B cell (primary cell): ENCODE measurements around the gene PTPRT. TPM values are rescaled to one million over a fixed set of nuclear protein-coding genes. Genes with fewer than 3 reads are reported as not detected.

ENCODE experiments used
- ATAC-seq: fragments of 200-7000 bp; cut with Tn5 transposase; one replicate; pipeline ENCODE4 v1.10.0; 2021; ENCODE audit warnings: low read depth, mild to moderate bottlenecking, moderate number of reproducible peaks, moderate library complexity
- CTCF ChIA-PET: fragments of 350-600 bp; sonication (Branson Sonifier 250); formaldehyde crosslinking; loops from one replicate; lab custom pipeline; 2021; ENCODE audit warnings: antibody characterized with exemption, inconsistent platforms; lab: Charles Lee
- POLR2A ChIA-PET: fragments of 350-600 bp; sonication (Branson Sonifier 250); formaldehyde crosslinking; loops from one replicate; lab custom pipeline; 2021; ENCODE audit warnings: antibody characterized with exemption; lab: Charles Lee
- DNase-seq: peaks from one replicate; pipeline ENCODE4 v3.0.0; 2013
- H2AFZ ChIP-seq: 2 replicates; pipeline ENCODE4 v1.6.1; 2012; ENCODE audit warnings: mild to moderate bottlenecking, low read depth, low read length; ENCODE audit not compliant: insufficient read depth, poor library complexity, severe bottlenecking
- H3K27ac ChIP-seq, 2 donors: 1 replicate in 1 of 2; 2 replicates in 1 of 2; pipeline ENCODE4 v1.5.1; 2012 to 2013; ENCODE audit warnings: low read length in 2 of 2, mild to moderate bottlenecking in 2 of 2, moderate library complexity in 1 of 2
- H3K27me3 ChIP-seq, 4 experiments: fragments of 200-600 bp in 1 of 4; sonication (generic) in 1 of 4; replicated peaks in 1 of 4; 1 replicate in 2 of 4; 2 replicates in 2 of 4; pipeline versions ENCODE4 v1.6.1 to v1.7.0; 2013 to 2016; ENCODE audit warnings: low read length in 3 of 4, mild to moderate bottlenecking in 2 of 4, mixed read lengths in 1 of 4, moderate library complexity in 1 of 4; ENCODE audit not compliant: insufficient read depth in 4 of 4, control insufficient read depth in 3 of 4; ENCODE audit errors: control extremely low read depth in 1 of 4
- H3K36me3 ChIP-seq, 2 experiments: replicated peaks in 1 of 2; 1 replicate in 1 of 2; 2 replicates in 1 of 2; pipeline versions ENCODE4 v1.6.1 to v1.7.1; 2013; ENCODE audit warnings: low read length in 1 of 2; ENCODE audit not compliant: insufficient read depth in 2 of 2, control insufficient read depth in 1 of 2; ENCODE audit errors: control extremely low read depth in 1 of 2, extremely low read depth in 1 of 2
- H3K4me1 ChIP-seq, 2 donors: fragments of 200-600 bp in 1 of 2; sonication (generic) in 1 of 2; 1 replicate in 1 of 2; 2 replicates in 1 of 2; pipeline versions ENCODE4 v1.5.1 to v1.6.1; 2013 to 2017; ENCODE audit warnings: low read length in 2 of 2; ENCODE audit not compliant: control insufficient read depth in 2 of 2, insufficient read depth in 2 of 2
- H3K4me2 ChIP-seq: replicated peaks from 2 replicates; pipeline ENCODE3; 2012; ENCODE audit warnings: mild to moderate bottlenecking, low read depth, low read length; ENCODE audit not compliant: poor library complexity, severe bottlenecking
- H3K4me3 ChIP-seq, 5 experiments: fragments of 200-600 bp in 1 of 5; sonication (generic) in 1 of 5; 1 replicate in 3 of 5; 2 replicates in 2 of 5; pipeline versions ENCODE4 v1.5.1 to v1.7.0; 2011 to 2016; ENCODE audit warnings: low read length in 4 of 5, mild to moderate bottlenecking in 4 of 5, low read depth in 2 of 5, control low read depth in 1 of 5, moderate library complexity in 1 of 5; ENCODE audit not compliant: insufficient read depth in 1 of 5; ENCODE audit errors: control extremely low read depth in 1 of 5, extremely low read depth in 1 of 5
- H3K79me2 ChIP-seq: fragments of 200-600 bp; sonication (generic); one replicate; pipeline ENCODE4 v1.6.0; 2016; ENCODE audit warnings: low read length; ENCODE audit not compliant: control insufficient read depth, insufficient read depth
- H3K9ac ChIP-seq: fragments of 200-600 bp; sonication (generic); 2 replicates; pipeline ENCODE4 v1.6.1; 2017; ENCODE audit warnings: mild to moderate bottlenecking, low read length, moderate library complexity
- H3K9me3 ChIP-seq, 3 donors: one replicate each; pipeline versions ENCODE4 v1.6.1 to v1.7.1; 2013; ENCODE audit warnings: low read length in 2 of 3; ENCODE audit not compliant: control insufficient read depth in 2 of 3, insufficient read depth in 1 of 3; ENCODE audit errors: control extremely low read depth in 1 of 3
- H4K20me1 ChIP-seq: 2 replicates; pipeline ENCODE4 v1.6.0; 2012; ENCODE audit warnings: mild to moderate bottlenecking, low read length; ENCODE audit not compliant: insufficient read depth, control insufficient read depth, poor library complexity, severe bottlenecking
- H3K27ac Mint-ChIP-seq: one replicate; pipeline ENCODE4 v1.8.0; 2021; ENCODE audit warnings: mixed read lengths
- H3K27me3 Mint-ChIP-seq: one replicate; pipeline ENCODE4 v1.8.0; 2021; ENCODE audit warnings: mixed read lengths
- H3K4me1 Mint-ChIP-seq: one replicate; pipeline ENCODE4 v1.8.0; 2021; ENCODE audit warnings: mixed read lengths
- H3K4me3 Mint-ChIP-seq: one replicate; pipeline ENCODE4 v1.8.0; 2021; ENCODE audit warnings: mixed read lengths
- H3K9me3 Mint-ChIP-seq: one replicate; pipeline ENCODE4 v1.8.0; 2022; ENCODE audit warnings: mixed read lengths; ENCODE audit not compliant: insufficient read depth
- EZH2 ChIP-seq: IDR thresholded peaks from 2 replicates; pipeline ENCODE4 v1.6.1; 2012; ENCODE audit warnings: borderline replicate concordance, low read depth, mild to moderate bottlenecking, moderate library complexity, low read length; ENCODE audit not compliant: insufficient read depth, poor library complexity, severe bottlenecking
- WGBS: methylation state at CpG from one replicate; pipeline ENCODE4 v1.1.5; 2013; ENCODE audit warnings: missing lambda C conversion rate; ENCODE audit not compliant: insufficient coverage; 5-methylcytosine and 5-hydroxymethylcytosine counted together
- intact Hi-C: fragments of 100-400 bp; cut with micrococcal nuclease; formaldehyde crosslinking; loops from one replicate; pipeline ENCODE4 v1.10.0; 2022
- polyA minus RNA-seq: library from RNA; depleted of rRNA, polyadenylated mRNA; stranded (reverse); fragments of >200 nt; gene quantifications from 2 replicates; pipeline ENCODE4 v1.2.3, GENCODE V29; 2012
- polyA plus RNA-seq: library from polyadenylated mRNA; depleted of rRNA; stranded (reverse); fragments of >200 nt; gene quantifications from 2 replicates; pipeline ENCODE4 v1.2.3, GENCODE V29; 2012
- total RNA-seq, 2 donors: library from RNA; stranded (reverse); fragments of 120-200 nt in 1 of 2; gene quantifications; 1 replicate in 1 of 2; 2 replicates in 1 of 2; pipeline versions ENCODE4 v1.2.3 to v1.2.4, GENCODE V29; 2013 to 2022
- TF ChIP-seq, protein P1 (sequence below): fragments of 200-600 bp; IDR thresholded peaks from one replicate; pipeline ENCODE4 v1.8.0; 2022; ENCODE audit warnings: antibody characterized with exemption, mild to moderate bottlenecking

The PTPRT gene
- total RNA-seq = not detected in 2 replicates
- 0.02 TPM for total RNA-seq (2013)
- polyA plus RNA-seq = not detected in 2 replicates
- polyA minus RNA-seq = not detected in 2 replicates

DNA sequence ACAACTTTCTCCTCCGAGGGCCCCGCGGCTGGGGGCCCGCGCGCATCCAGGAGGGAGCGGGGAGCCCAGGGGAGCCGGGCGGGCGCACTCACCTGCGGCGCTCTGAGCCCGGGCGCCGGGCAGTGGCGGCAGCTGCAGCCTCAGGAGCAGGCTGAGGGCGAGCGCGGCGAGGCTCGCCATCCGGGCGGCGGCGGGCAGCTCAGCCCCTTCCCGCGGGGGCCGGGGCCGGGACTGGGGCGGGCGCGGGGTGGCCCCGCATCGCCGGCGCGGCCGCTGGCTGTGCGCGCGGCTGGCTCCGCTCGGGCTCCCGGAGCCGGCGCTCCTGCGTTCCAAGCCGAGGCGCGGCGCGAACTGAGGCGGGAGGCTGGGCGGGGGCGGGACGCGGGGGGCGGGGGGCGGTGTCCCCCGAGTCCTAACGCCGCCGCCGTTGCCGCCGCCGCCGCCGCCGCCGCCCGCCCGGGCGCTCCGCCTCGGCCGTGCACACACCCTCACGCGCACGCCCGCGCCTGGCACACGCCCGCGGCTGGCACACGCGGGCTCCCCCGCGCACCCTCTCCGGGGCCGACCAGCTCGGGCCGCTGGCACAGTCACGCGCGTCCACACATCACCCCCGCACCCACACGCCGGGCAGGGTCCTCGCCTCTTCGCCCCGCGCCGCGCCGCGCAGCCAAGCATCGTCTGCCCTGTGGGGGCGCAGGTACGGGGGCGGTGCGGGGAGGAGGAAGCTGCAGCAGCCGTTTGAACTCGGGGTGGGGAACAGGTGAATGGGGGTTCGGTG, at the start of gene PTPRT:
PTPRT (minus strand) TSS at position 353 of the 778 bp plus-strand sequence; CDS start at position 180, 173 bp downstream.
- Mint-ChIP-seq H3K9me3 (no peaks in the 10 kb centered on the region), H3K27ac (no peak within 1 kb of the TSS), H3K4me3 (no peak within 1 kb of the TSS), H3K27me3 (peaks cover 58% of the 10 kb centered on the region), H3K4me1 (peaks cover 5% of the 10 kb centered on the region)
- ChIA-PET POLR2A (no interaction called here), CTCF (no interaction called here)
- no peak for TF ChIP-seq EZH2
- TF ChIP-seq, protein P1, sequence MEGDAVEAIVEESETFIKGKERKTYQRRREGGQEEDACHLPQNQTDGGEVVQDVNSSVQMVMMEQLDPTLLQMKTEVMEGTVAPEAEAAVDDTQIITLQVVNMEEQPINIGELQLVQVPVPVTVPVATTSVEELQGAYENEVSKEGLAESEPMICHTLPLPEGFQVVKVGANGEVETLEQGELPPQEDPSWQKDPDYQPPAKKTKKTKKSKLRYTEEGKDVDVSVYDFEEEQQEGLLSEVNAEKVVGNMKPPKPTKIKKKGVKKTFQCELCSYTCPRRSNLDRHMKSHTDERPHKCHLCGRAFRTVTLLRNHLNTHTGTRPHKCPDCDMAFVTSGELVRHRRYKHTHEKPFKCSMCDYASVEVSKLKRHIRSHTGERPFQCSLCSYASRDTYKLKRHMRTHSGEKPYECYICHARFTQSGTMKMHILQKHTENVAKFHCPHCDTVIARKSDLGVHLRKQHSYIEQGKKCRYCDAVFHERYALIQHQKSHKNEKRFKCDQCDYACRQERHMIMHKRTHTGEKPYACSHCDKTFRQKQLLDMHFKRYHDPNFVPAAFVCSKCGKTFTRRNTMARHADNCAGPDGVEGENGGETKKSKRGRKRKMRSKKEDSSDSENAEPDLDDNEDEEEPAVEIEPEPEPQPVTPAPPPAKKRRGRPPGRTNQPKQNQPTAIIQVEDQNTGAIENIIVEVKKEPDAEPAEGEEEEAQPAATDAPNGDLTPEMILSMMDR = no peak
- no peak within 1 kb of the TSS for H3K4me3 ChIP-seq
- no peaks in the 10 kb centered on the region for H3K36me3 ChIP-seq
- DNase-seq (no peak), ATAC-seq (no peak)
- no peak within 1 kb of the TSS for H3K27ac ChIP-seq
- H4K20me1 ChIP-seq = no peaks in the 10 kb centered on the region
- no peak within 1 kb of the TSS for H3K9ac ChIP-seq
- 5% methylated on average over 115 of the region's 115 CpGs for WGBS
- no peaks in the 10 kb centered on the region for H3K9me3 ChIP-seq
- no peaks in the 10 kb centered on the region for H3K79me2 ChIP-seq
- H3K4me1 ChIP-seq = peaks cover 0 to 3% of the 10 kb centered on the region in 2 donors
- no peak within 1 kb of the TSS for H2AFZ ChIP-seq
- intact Hi-C loops = loop anchor here (5.0 kb wide), 1 partner anchor 1452 kb away; no protein-coding TSS in a partner anchor
- H3K4me2 ChIP-seq = no peak within 1 kb of the TSS
- peaks cover 0 to 30% (median 8%) of the 10 kb centered on the region in 4 experiments for H3K27me3 ChIP-seq

DNA sequence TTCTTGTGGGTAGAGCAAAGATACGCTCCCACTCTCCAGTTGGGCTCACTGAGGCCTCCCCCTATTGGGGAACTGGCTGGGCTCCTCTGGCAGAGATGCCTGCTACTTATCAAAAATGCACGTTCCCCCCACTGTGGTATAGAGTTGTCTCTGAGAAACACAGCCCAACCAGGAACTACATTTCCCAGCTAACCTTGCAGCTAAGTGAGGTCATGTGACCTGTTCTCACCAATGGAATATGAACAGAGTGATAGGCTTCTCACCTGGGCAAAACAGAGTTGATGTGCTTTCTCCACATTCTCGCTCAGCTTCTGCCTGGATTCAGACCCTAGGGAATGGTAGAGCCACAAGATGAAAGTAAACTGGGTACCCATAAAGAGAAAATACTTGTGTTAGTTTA, 49.1 kb upstream of the PTPRT start:
- Histone ChIP-seq H3K4me1 (no peaks in the 10 kb centered on the region), H3K9me3 (peaks cover 0 to 4% (median 0%) of the 10 kb centered on the region in 3 donors), H4K20me1 (no peaks in the 10 kb centered on the region), H3K36me3 (no peaks in the 10 kb centered on the region), H3K9ac (no peak overlapping the region), H3K27me3 (no peaks in the 10 kb centered on the region), H3K4me2 (no peak overlapping the region), H2AFZ (no peak overlapping the region), H3K79me2 (no peaks in the 10 kb centered on the region), H3K4me3 (no peak overlapping the region), H3K27ac (no peak overlapping the region)
- no peak for TF ChIP-seq EZH2
- TF ChIP-seq, protein P1 = no peak
- ChIA-PET POLR2A (no interaction called here), CTCF (no interaction called here)
- intact Hi-C loops = no loop called here
- Mint-ChIP-seq H3K27ac (no peak overlapping the region), H3K9me3 (peaks cover 3% of the 10 kb centered on the region), H3K27me3 (peaks cover 7% of the 10 kb centered on the region), H3K4me3 (no peak overlapping the region), H3K4me1 (no peaks in the 10 kb centered on the region)
- no CpG with 5 or more reads among the region's 3 CpGs for WGBS
- no peak for DNase-seq
- ATAC-seq = no peak
